ENCODE results near the gene DEXI.
"Not testable (repeated sequence)": the region's sequence is repeated elsewhere in the genome, so short reads cannot be mapped to it uniquely, and the experiment has no call there.

DEXI gene

DNA sequence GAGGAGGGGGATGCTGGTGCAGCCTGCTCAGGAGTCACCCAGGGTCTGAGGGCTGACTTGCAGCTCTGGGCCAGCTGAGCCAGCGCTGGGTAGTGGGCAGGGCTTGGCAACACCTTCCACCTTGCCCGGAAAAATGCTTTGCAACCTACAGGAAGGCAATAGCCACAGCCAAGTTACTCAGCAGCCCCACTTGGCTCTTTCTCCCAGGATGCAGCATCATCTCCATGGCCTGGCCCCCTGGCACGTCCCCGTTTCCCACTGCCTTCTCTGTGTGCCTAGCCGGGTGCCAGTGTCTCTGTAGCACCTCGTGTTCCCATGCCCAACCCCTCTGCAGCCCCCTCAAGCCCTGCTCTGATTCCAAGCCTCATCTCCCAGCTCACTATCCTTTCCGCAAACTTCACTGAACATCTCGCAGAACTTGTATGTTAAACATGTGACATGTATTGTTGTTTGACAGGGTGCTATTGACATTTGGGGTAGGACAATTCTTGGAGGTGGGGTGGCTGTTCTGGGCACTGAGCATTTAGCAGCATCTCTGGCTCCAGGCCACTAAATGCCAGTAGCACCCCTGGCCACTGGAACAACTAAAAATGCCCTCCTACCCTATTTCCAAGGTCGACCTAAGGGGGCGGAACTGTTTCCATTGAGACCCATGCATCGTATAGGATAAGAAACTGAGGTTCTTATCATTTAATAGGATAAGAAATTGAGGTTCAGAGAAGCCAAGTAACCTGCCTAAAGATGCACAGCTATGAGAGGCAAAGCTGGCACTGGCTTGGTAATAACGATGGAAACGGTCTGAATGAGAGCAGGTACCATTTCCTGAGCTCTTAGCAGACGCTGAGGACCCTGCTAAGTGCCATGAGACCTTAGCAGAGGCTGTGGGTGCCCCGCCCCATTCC lies 12.2 kb downstream of the DEXI start:
- no peak for DNase-seq (ENCODE audit: low spot score)
- TF ChIP-seq, protein P1, sequence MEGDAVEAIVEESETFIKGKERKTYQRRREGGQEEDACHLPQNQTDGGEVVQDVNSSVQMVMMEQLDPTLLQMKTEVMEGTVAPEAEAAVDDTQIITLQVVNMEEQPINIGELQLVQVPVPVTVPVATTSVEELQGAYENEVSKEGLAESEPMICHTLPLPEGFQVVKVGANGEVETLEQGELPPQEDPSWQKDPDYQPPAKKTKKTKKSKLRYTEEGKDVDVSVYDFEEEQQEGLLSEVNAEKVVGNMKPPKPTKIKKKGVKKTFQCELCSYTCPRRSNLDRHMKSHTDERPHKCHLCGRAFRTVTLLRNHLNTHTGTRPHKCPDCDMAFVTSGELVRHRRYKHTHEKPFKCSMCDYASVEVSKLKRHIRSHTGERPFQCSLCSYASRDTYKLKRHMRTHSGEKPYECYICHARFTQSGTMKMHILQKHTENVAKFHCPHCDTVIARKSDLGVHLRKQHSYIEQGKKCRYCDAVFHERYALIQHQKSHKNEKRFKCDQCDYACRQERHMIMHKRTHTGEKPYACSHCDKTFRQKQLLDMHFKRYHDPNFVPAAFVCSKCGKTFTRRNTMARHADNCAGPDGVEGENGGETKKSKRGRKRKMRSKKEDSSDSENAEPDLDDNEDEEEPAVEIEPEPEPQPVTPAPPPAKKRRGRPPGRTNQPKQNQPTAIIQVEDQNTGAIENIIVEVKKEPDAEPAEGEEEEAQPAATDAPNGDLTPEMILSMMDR (IDR thresholded peaks at IDR 0.05; ENCODE audit: extremely low read depth, insufficient read depth, missing control alignments) = no peak
- in situ Hi-C loops (cut with MboI; ENCODE audit: low pct_unique_long_range_greater_than_20kb, low sequenced_read_pairs, unreplicated experiment) = no loop called here

DNA sequence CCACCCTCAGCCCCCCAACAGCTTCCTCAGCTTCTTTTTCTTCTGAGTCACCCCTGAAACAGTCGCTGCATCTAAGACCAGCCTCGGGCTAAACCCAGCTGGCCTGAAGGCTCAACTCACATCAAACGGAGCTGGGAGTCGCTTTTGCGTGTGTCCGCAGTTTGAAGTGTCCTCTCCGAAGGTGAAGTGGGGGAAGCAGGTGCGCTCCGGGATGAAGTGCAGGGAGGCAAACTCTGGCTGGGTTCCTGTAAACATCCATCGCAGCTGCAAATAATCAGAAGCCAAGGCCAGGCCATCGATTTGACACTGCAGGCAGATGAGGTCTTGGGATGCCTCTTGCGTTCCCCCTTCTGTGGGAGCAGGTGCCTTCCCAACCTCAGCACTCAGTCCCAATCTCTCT lies 13.2 kb downstream of the DEXI start:
- DNase-seq (ENCODE audit: low spot score); in situ Hi-C loops (cut with MboI; ENCODE audit: low pct_unique_long_range_greater_than_20kb, low sequenced_read_pairs, unreplicated experiment): not testable (repeated sequence)

DNA sequence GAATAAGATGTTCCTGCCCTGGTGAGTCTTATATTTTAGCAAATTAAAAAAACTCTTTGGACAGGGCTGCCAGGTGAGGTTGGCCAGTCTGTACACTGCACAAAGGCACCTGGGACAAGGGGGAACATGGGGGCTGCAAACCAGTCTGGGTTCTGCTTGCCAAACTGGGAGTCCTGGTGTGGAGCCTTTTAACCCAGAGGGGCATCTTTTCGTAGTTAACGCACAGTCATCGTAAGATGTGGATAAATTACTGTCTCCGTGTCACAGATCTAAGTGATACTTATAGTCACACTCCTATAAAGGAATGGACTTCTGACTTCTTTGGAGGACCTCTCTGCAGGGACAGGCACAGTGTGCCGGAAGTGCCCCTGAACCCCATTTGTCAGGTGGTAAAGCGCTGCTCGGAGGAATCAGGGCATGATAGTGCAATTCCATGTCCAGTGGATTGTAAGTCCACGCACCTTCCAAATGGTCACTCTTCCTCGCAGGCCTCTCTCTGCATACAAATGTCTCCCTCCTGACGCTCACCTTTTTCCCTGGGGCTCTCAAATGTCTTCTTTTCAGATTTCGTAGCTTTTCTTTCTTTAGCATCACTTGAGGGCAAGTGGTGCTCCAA lies 14.7 kb downstream of the DEXI start:
- TF ChIP-seq, protein P1 (IDR thresholded peaks at IDR 0.05; ENCODE audit: extremely low read depth, insufficient read depth, missing control alignments) = no peak
- in situ Hi-C loops (cut with MboI; ENCODE audit: low pct_unique_long_range_greater_than_20kb, low sequenced_read_pairs, unreplicated experiment) = no loop called here
- no peak for DNase-seq (ENCODE audit: low spot score)

DNA sequence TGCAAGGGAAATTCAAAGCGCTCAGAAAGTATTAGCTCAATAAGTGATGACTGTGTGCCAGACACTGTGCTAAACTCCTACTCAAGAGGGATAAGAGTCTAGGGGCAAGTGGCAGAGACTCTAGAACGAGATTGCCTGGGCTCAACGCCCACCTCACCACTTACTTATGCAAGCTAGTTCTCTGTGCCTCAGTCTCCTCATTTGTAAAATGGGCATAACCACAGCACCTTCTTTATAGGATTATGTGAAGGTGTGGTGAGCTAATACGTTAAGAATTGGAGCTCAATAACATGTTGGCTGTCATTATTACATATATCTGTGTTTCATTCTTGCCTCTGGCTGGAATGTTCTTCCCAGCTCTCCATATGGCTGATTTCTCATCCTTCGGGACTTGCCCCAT lies 15.4 kb downstream of the DEXI start:
- TF ChIP-seq, protein P1 (IDR thresholded peaks at IDR 0.05; ENCODE audit: extremely low read depth, insufficient read depth, missing control alignments) = no peak
- DNase-seq (ENCODE audit: low spot score) = no peak
- in situ Hi-C loops (cut with MboI; ENCODE audit: low pct_unique_long_range_greater_than_20kb, low sequenced_read_pairs, unreplicated experiment) = no loop called here

DNA sequence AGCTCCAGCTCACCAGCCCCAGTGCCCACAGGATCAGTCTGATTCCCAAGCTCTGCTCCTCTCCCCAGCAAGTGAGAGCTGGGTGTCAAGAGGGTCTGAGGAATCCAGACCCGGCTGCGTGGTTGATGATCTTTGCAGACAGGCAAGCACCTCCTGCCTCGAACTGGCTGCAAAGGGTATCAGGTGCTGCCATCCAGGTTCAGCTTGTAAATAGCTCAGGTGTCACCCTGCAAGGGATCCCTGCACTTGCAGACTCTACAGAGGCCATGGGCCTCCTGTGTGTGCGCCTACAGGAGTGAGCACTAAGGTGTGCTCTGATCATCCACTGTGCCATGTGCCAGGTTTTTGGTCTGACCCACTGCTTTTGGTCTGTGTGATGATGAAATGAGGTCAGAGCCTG lies 16.2 kb downstream of the DEXI start:
- TF ChIP-seq, protein P1 (IDR thresholded peaks at IDR 0.05; ENCODE audit: extremely low read depth, insufficient read depth, missing control alignments) = no peak
- DNase-seq (ENCODE audit: low spot score) = no peak
- in situ Hi-C loops (cut with MboI; ENCODE audit: low pct_unique_long_range_greater_than_20kb, low sequenced_read_pairs, unreplicated experiment) = no loop called here

DNA sequence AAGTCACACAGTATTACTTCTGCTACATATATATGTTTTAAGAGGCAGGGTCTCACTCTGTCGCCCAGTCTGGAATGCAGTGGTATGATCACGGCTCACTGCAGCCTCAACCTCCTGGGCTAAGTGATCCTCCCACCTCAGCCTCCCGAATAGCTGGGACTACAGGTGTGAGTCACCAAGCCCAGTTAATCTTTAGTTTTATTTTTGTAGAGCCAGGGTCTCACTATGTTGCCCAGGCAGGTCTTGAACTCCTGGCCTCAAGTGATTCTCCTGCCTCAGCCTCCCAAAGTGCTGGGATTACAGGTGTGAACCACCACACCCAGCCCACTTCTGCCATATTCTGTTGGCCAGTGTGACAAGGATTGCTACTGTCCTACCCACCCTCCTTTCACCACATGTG lies 17.0 kb downstream of the DEXI start:
- in situ Hi-C loops (cut with MboI; ENCODE audit: low pct_unique_long_range_greater_than_20kb, low sequenced_read_pairs, unreplicated experiment); DNase-seq (ENCODE audit: low spot score): not testable (repeated sequence)

DNA sequence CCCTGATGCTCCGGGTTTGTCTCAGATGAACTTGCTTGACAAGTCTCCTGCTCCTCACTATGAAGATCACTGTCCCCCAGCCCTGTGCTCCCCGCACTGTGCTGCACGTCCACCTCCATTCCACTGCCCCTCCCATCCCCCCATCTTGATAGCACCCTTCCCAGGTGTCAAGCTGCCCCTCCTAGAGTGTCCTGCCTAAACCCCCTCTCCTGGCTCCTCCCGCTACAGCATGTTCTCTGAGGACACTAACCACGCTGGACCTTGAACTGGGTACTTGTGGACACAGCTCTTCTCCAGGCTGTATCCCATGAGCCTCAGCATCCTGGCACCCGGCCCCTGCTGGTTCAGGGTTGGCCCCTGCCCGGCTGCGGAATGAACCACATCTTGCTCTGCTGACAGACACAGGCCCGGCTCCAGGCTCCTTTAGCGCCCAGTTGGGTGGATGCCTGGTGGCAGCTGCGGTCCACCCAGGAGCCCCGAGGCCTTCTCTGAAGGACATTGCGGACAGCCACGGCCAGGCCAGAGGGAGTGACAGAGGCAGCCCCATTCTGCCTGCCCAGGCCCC lies 18.5 kb downstream of the DEXI start:
- in situ Hi-C loops (cut with MboI; ENCODE audit: low pct_unique_long_range_greater_than_20kb, low sequenced_read_pairs, unreplicated experiment) = no loop called here
- DNase-seq (ENCODE audit: low spot score) = no peak
- TF ChIP-seq, protein P1 (IDR thresholded peaks at IDR 0.05; ENCODE audit: extremely low read depth, insufficient read depth, missing control alignments) = no peak

Data from GM13977 (cell line).